WTC11 (cell line): ENCODE results near the gene SNX15. TPM values are rescaled to one million over a fixed set of nuclear protein-coding genes. Genes with fewer than 3 reads are reported as not detected.

Experiments used
- ATAC-seq: fragments of 200-7000 bp; cut with Tn5 transposase; 2 replicates; pipeline ENCODE4 v1.10.0; 2021; ENCODE audit warnings: mild to moderate bottlenecking, moderate library complexity
- CTCF ChIA-PET: fragments of 300-600 bp; sonication (Branson Sonifier 250); formaldehyde crosslinking; loops from one replicate; lab custom pipeline; 2021; ENCODE audit warnings: antibody characterized with exemption; lab: Charles Lee
- POLR2A ChIA-PET: fragments of 350-600 bp; sonication (Branson Sonifier 250); formaldehyde crosslinking; loops from one replicate; lab custom pipeline; 2021; ENCODE audit warnings: antibody characterized with exemption; lab: Charles Lee
- DNase-seq: peaks from one replicate; pipeline ENCODE4 v3.0.0; 2021; ENCODE audit warnings: low spot score
- H3K27ac Mint-ChIP-seq: 2 replicates; pipeline ENCODE4 v1.8.0; 2021; ENCODE audit warnings: mixed read lengths
- H3K27me3 Mint-ChIP-seq: 2 replicates; pipeline ENCODE4 v1.8.0; 2021; ENCODE audit warnings: low read depth, mild to moderate bottlenecking, moderate library complexity, mixed read lengths
- H3K36me3 Mint-ChIP-seq: 2 replicates; pipeline ENCODE4 v1.8.0; 2021; ENCODE audit warnings: mixed read lengths
- H3K4me1 Mint-ChIP-seq: 2 replicates; pipeline ENCODE4 v1.8.0; 2022; ENCODE audit warnings: mixed read lengths
- H3K4me3 Mint-ChIP-seq: 2 replicates; pipeline ENCODE4 v1.8.0; 2021; ENCODE audit warnings: mild to moderate bottlenecking, moderate library complexity, mixed read lengths
- H3K9me3 Mint-ChIP-seq: 2 replicates; pipeline ENCODE4 v1.8.0; 2021; ENCODE audit warnings: mixed read lengths
- AR ChIP-seq: fragments of 250-450 bp; sonication (Bioruptor Pico); IDR thresholded peaks from 2 replicates; pipeline ENCODE4 v1.9.0; 2021; ENCODE audit warnings: mild to moderate bottlenecking
- ARID4B ChIP-seq: sonication (generic); formaldehyde crosslinking; IDR thresholded peaks from 2 replicates; pipeline ENCODE4 v1.8.0; 2023; ENCODE audit warnings: missing genetic modification reagents, mild to moderate bottlenecking, borderline replicate concordance
- ATF1 ChIP-seq: sonication (generic); formaldehyde crosslinking; IDR thresholded peaks from 2 replicates; pipeline ENCODE4 v1.8.1; 2023; ENCODE audit warnings: mild to moderate bottlenecking, moderate library complexity, missing genetic modification reagents
- CREB1 ChIP-seq: sonication (generic); formaldehyde crosslinking; IDR thresholded peaks from 2 replicates; pipeline ENCODE4 v1.8.0; 2023; ENCODE audit warnings: mild to moderate bottlenecking, missing genetic modification reagents
- CREM ChIP-seq: sonication (generic); formaldehyde crosslinking; IDR thresholded peaks from 2 replicates; pipeline ENCODE4 v1.8.1; 2022; ENCODE audit warnings: mild to moderate bottlenecking, missing genetic modification reagents, moderate library complexity
- ELF4 ChIP-seq: sonication (generic); formaldehyde crosslinking; IDR thresholded peaks from 2 replicates; pipeline ENCODE4 v1.8.1; 2022; ENCODE audit warnings: low read depth, mild to moderate bottlenecking, moderate library complexity, missing genetic modification reagents
- EMX1 ChIP-seq: fragments of 250-450 bp; sonication (Bioruptor Pico); IDR thresholded peaks from 2 replicates; pipeline ENCODE4 v1.8.0; 2021; ENCODE audit warnings: mild to moderate bottlenecking
- FOXJ3 ChIP-seq: sonication (generic); formaldehyde crosslinking; IDR thresholded peaks from 2 replicates; pipeline ENCODE4 v1.9.0; 2021; ENCODE audit warnings: missing genetic modification reagents, mild to moderate bottlenecking, borderline replicate concordance
- FOXK1 ChIP-seq: sonication (generic); formaldehyde crosslinking; IDR thresholded peaks from 2 replicates; pipeline ENCODE4 v1.8.0; 2022; ENCODE audit warnings: mild to moderate bottlenecking, moderate library complexity, missing genetic modification reagents
- FOXP4 ChIP-seq: sonication (generic); formaldehyde crosslinking; IDR thresholded peaks from 2 replicates; pipeline ENCODE4 v1.8.0; 2022; ENCODE audit warnings: mild to moderate bottlenecking, missing genetic modification reagents
- GRHL2 ChIP-seq: fragments of 250-450 bp; sonication (Bioruptor Pico); IDR thresholded peaks from 2 replicates; pipeline ENCODE4 v1.8.0; 2022; ENCODE audit warnings: mild to moderate bottlenecking, moderate library complexity; ENCODE audit not compliant: insufficient replicate concordance, severe bottlenecking
- JUN ChIP-seq: sonication (generic); formaldehyde crosslinking; IDR thresholded peaks from 2 replicates; pipeline ENCODE4 v1.8.0; 2023; ENCODE audit warnings: mild to moderate bottlenecking, missing genetic modification reagents
- KAT7 ChIP-seq: sonication (generic); formaldehyde crosslinking; IDR thresholded peaks from 2 replicates; pipeline ENCODE4 v1.8.1; 2023; ENCODE audit warnings: missing genetic modification reagents, mild to moderate bottlenecking, borderline replicate concordance
- NFATC4 ChIP-seq: fragments of 250-450 bp; sonication (Bioruptor Pico); IDR thresholded peaks from 2 replicates; pipeline ENCODE4 v1.9.0; 2021; ENCODE audit warnings: mild to moderate bottlenecking
- NFE2L1 ChIP-seq: sonication (generic); formaldehyde crosslinking; IDR thresholded peaks from 2 replicates; pipeline ENCODE4 v1.8.1; 2023; ENCODE audit warnings: missing genetic modification reagents
- OVOL2 ChIP-seq: fragments of 250-450 bp; sonication (Bioruptor Pico); IDR thresholded peaks from 2 replicates; pipeline ENCODE4 v1.9.0; 2021; ENCODE audit warnings: mild to moderate bottlenecking, borderline replicate concordance
- PREB ChIP-seq: sonication (generic); formaldehyde crosslinking; IDR thresholded peaks from 2 replicates; pipeline ENCODE4 v1.8.1; 2022; ENCODE audit warnings: mild to moderate bottlenecking, missing genetic modification reagents, moderate library complexity, borderline replicate concordance
- SOX15 ChIP-seq: fragments of 250-450 bp; sonication (Bioruptor Pico); IDR thresholded peaks from 2 replicates; pipeline ENCODE4 v1.9.0; 2021; ENCODE audit warnings: mild to moderate bottlenecking
- ZNF232 ChIP-seq: sonication (generic); formaldehyde crosslinking; IDR thresholded peaks from 2 replicates; pipeline ENCODE4 v1.8.0; 2022; ENCODE audit warnings: mild to moderate bottlenecking, missing genetic modification reagents
- ZNF416 ChIP-seq: fragments of 250-450 bp; sonication (Bioruptor Pico); IDR thresholded peaks from 2 replicates; pipeline ENCODE4 v1.9.0; 2021; ENCODE audit warnings: mild to moderate bottlenecking, inconsistent platforms
- ZNF671 ChIP-seq: fragments of 250-450 bp; sonication (Bioruptor Pico); IDR thresholded peaks from 2 replicates; pipeline ENCODE4 v1.8.0; 2021; ENCODE audit warnings: mild to moderate bottlenecking
- ZSCAN18 ChIP-seq: fragments of 250-450 bp; sonication (Bioruptor Pico); IDR thresholded peaks from 2 replicates; pipeline ENCODE4 v2.1.2; 2022; ENCODE audit warnings: mild to moderate bottlenecking, moderate library complexity
- total RNA-seq: library from RNA; stranded (reverse); gene quantifications from 3 replicates; pipeline ENCODE4 v1.2.3, GENCODE V29; 2021

Gene SNX15
- total RNA-seq, 1 experiment from 2014 or later: 17.6 TPM

GRCh38 chr11:65056999-65057398 lies 29.8 kb downstream of the SNX15 start (continued):
- TF ChIP-seq GRHL2 (CRISPR knock-in tag) (no peak), ELF4 (CRISPR knock-in tag) (no peak), KAT7 (CRISPR knock-in tag) (no peak), SOX15 (CRISPR knock-in tag) (no peak), ARID4B (no peak)

GRCh38 chr11:65057526-65057925 lies 30.3 kb downstream of the SNX15 start:
- TF ChIP-seq AR (CRISPR knock-in tag) (no peak), ATF1 (no peak), CREB1 (CRISPR knock-in tag) (no peak), NFATC4 (CRISPR knock-in tag) (no peak), ZNF416 (no peak), CREM (CRISPR knock-in tag) (no peak), OVOL2 (no peak), PREB (CRISPR knock-in tag) (no peak), ZSCAN18 (CRISPR knock-in tag) (no peak), ZNF671 (CRISPR knock-in tag) (no peak), KAT7 (CRISPR knock-in tag) (no peak), ZNF232 (CRISPR knock-in tag) (no peak), FOXJ3 (CRISPR knock-in tag) (no peak), EMX1 (CRISPR knock-in tag) (no peak), FOXP4 (CRISPR knock-in tag) (no peak), JUN (CRISPR knock-in tag) (no peak), NFE2L1 (CRISPR knock-in tag) (no peak), FOXK1 (no peak)

More at GRCh38 chr11:65057526-65057925, 30.3 kb downstream of the SNX15 start:
- Mint-ChIP-seq H3K4me1 (peaks cover 2% of the 10 kb centered on the region), H3K9me3 (no peaks in the 10 kb centered on the region), H3K4me3 (no peak overlapping the region), H3K27me3 (no peaks in the 10 kb centered on the region; the same call in 1 of the 2 replicates), H3K27ac (no peak overlapping the region), H3K36me3 (no peaks in the 10 kb centered on the region)
- POLR2A ChIA-PET: no interaction called here
- CTCF ChIA-PET: interaction anchor here (0.7 kb wide), 1 partner anchor 43 kb away, joined by 3 read pairs; the partner anchor contains the start of gene ARL2
- no peak for ATAC-seq
- no peak for DNase-seq
